T-helper 2 cell treated with Interferon-gamma antibody and Interleukin-4, amounts not matched to agents 100 ng/mL and 5 ng/mL, for 36 hours (primary cell): ENCODE data around the gene KMT5B. TPM values are rescaled to one million over a fixed set of nuclear protein-coding genes. Genes with fewer than 3 reads are reported as not detected.
"Not testable (repeated sequence)": the region's sequence is repeated elsewhere in the genome, so short reads cannot be mapped to it uniquely, and the experiment has no call there.

Experiments
- intact Hi-C: fragments of 100-400 bp; cut with micrococcal nuclease; formaldehyde crosslinking; loops from one replicate; pipeline ENCODE4 v1.15.1; 2023
- total RNA-seq: library from RNA; stranded (reverse); gene quantifications from 2 replicates; pipeline ENCODE4 v1.2.3, GENCODE V29; 2022

Gene KMT5B
- 26.1 and 31.5 TPM in 2 replicates for total RNA-seq

GRCh38 chr11:68213135-68213515 is at the start of gene KMT5B:
Gene KMT5B, minus strand, starts transcription at chr11:68213296. Its CDS starts 23,220 bp downstream, at chr11:68190076.
- intact Hi-C loops, result loop anchor here (5.0 to 10.0 kb wide), 3 partner anchors 62 to 178 kb away; partner anchors contain the start of genes C11orf24, CHKA, NDUFS8 and TCIRG1

GRCh38 chr11:68262544-68262827 is 49.4 kb upstream of the KMT5B start:
- intact Hi-C loops, result no loop called here

GRCh38 chr11:68261749-68262543 is 48.9 kb upstream of the KMT5B start:
- intact Hi-C loops, result no loop called here

- intact Hi-C loops, result no loop called here
These were observed 47.9 kb upstream of the KMT5B start for GRCh38 chr11:68261006-68261405.

- intact Hi-C loops, result no loop called here
These were observed 47.4 kb upstream of the KMT5B start for GRCh38 chr11:68260484-68260883.

GRCh38 chr11:68259122-68259959 is 46.2 kb upstream of the KMT5B start:
- intact Hi-C loops, result no loop called here

GRCh38 chr11:68258363-68258765 is 45.3 kb upstream of the KMT5B start:
- intact Hi-C loops, result no loop called here

GRCh38 chr11:68257477-68258362 is 44.6 kb upstream of the KMT5B start:
- intact Hi-C loops, result loop anchor here (1.0 to 2.0 kb wide), 3 partner anchors 40 to 190 kb away; no protein-coding TSS in a partner anchor

GRCh38 chr11:68256331-68256741 is 43.2 kb upstream of the KMT5B start:
- intact Hi-C loops, result loop anchor here (2.0 kb wide), 1 partner anchor 126 kb away; no protein-coding TSS in a partner anchor

GRCh38 chr11:68255526-68255925 is 42.4 kb upstream of the KMT5B start:
- intact Hi-C loops, result no loop called here

- intact Hi-C loops, result no loop called here
These were observed 41.3 kb upstream of the KMT5B start for GRCh38 chr11:68254421-68254820.

- intact Hi-C loops, result no loop called here
These were observed 38.7 kb upstream of the KMT5B start for GRCh38 chr11:68251765-68252164.

- intact Hi-C loops, result not testable (repeated sequence)
These were observed 31.8 kb upstream of the KMT5B start for GRCh38 chr11:68244912-68245311.

- intact Hi-C loops, result not testable (repeated sequence)
These were observed 30.8 kb upstream of the KMT5B start for GRCh38 chr11:68243847-68244246.

- intact Hi-C loops, result no loop called here
These were observed 29.5 kb upstream of the KMT5B start for GRCh38 chr11:68242616-68243015.

GRCh38 chr11:68231621-68232020 is 18.5 kb upstream of the KMT5B start:
- intact Hi-C loops, result no loop called here

- intact Hi-C loops, result no loop called here
These were observed 16.5 kb upstream of the KMT5B start for GRCh38 chr11:68229601-68230000.

GRCh38 chr11:68226421-68226820 is 13.3 kb upstream of the KMT5B start:
- intact Hi-C loops, result no loop called here

- intact Hi-C loops, result no loop called here
These were observed 11.5 kb upstream of the KMT5B start for GRCh38 chr11:68224606-68225005.

- intact Hi-C loops, result no loop called here
These were observed 10.2 kb upstream of the KMT5B start for GRCh38 chr11:68223275-68223674.

- intact Hi-C loops, result no loop called here
These were observed 8.3 kb upstream of the KMT5B start for GRCh38 chr11:68221406-68221805.
